ENCODE results near the gene CHRND.

CHRND gene

DNA sequence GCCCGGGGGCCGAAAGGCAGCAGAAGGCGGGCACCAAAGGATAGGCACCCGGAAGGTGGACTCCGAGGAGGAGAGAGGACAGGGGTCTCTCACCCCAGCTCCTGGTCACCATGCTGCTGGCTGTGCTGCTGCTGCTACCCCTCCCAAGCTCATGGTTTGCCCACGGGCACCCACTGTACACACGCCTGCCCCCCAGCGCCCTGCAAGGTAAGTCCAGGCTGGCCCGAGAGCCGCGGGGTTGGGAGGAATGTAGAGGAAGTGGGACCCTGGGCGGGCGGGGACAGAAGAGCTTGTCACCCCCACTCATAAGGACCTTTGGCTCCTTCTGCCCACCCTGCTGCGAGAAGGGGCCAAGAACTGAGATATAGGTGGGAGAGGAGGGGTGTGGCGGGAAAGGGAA, 5.5 kb upstream of the CHRND start:
- TF ChIP-seq, protein P1, sequence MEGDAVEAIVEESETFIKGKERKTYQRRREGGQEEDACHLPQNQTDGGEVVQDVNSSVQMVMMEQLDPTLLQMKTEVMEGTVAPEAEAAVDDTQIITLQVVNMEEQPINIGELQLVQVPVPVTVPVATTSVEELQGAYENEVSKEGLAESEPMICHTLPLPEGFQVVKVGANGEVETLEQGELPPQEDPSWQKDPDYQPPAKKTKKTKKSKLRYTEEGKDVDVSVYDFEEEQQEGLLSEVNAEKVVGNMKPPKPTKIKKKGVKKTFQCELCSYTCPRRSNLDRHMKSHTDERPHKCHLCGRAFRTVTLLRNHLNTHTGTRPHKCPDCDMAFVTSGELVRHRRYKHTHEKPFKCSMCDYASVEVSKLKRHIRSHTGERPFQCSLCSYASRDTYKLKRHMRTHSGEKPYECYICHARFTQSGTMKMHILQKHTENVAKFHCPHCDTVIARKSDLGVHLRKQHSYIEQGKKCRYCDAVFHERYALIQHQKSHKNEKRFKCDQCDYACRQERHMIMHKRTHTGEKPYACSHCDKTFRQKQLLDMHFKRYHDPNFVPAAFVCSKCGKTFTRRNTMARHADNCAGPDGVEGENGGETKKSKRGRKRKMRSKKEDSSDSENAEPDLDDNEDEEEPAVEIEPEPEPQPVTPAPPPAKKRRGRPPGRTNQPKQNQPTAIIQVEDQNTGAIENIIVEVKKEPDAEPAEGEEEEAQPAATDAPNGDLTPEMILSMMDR (IDR thresholded peaks at IDR 0.05; ENCODE audit: borderline replicate concordance, insufficient read depth, low read depth, low read length), result no peak

DNA sequence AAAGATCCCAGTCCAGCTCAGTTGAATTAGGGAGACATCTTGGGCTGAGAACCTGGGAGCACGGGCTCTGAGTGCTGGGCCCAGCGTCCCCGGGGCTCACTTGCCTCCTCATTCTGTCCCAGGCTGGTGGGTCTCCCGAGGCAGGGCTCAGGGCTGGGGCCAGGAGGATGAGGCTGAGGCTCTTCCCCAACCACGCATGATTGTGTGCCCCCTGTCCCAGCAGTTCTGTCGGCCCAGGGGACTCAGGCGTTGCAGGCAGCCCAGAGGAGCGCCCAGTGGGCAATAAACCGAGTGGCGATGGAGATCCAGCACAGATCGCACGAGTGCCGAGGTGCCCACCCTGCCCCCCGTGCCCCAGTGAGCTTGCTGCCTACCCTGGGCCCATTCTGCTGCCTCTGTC, 4.9 kb upstream of the CHRND start:
- TF ChIP-seq, protein P1 (IDR thresholded peaks at IDR 0.05; ENCODE audit: borderline replicate concordance, insufficient read depth, low read depth, low read length), result no peak
- H3K4me3 ChIP-seq (ENCODE audit: low read depth, low read length), result no peak overlapping the region

More for the DNA sequence above, 5.5 kb upstream of the CHRND start:
- H3K4me3 ChIP-seq (ENCODE audit: low read depth, low read length), result no peak overlapping the region

DNA sequence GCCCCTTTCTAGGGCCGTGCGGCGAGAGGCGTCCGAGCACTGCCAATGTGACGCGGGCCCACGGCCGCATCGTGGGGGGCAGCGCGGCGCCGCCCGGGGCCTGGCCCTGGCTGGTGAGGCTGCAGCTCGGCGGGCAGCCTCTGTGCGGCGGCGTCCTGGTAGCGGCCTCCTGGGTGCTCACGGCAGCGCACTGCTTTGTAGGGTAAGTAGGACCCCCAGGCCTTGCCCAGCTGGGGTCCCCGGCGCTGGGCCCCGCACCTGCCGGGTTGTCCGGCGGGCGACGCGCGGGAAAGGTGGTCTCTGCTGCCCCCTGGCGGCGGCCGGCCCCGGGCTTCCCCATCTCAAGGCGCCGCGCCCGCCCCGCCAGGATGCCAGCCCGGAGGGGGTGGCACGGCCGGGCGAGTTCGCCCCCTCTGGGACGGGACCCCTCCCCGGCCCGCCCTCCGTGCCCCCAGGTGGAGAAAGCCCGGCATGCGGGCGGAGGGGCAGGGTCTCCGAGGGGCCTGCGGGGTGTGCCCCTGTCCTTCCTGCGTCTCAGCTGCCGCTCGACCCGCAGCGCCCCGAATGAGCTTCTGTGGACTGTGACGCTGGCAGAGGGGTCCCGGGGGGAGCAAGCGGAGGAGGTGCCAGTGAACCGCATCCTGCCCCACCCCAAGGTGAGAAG, 3.9 kb upstream of the CHRND start:
- no peak overlapping the region for H3K4me3 ChIP-seq (ENCODE audit: low read depth, low read length)
- TF ChIP-seq, protein P1 (IDR thresholded peaks at IDR 0.05; ENCODE audit: borderline replicate concordance, insufficient read depth, low read depth, low read length), result peak; percentile 85

DNA sequence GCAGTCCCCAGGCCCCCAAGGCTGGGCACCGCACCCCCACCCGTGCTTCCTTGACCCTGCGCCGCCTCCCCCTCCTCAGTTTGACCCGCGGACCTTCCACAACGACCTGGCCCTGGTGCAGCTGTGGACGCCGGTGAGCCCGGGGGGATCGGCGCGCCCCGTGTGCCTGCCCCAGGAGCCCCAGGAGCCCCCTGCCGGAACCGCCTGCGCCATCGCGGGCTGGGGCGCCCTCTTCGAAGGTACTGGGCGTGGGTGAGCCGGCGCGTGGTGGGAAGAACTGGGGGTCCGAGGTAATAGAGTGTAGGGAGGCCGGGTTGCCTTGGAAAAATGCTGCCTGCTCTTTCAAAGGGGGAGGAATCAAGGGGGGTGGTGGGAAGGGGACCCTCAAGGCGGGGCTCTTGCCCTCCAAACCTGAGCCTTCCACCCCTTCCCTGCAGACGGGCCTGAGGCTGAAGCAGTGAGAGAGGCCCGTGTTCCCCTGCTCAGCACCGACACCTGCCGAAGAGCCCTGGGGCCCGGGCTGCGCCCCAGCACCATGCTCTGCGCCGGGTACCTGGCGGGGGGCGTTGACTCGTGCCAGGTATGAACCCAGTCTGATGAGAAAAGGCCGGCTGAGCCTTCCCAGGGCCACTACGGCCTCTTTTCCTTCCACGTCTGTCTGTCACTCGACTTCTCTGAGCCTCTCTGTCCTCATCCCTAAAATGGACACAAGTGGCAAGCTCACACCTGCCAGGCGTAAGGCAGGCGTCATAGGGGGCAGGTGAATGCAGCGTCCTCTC, 3.1 kb upstream of the CHRND start:
- TF ChIP-seq, protein P1 (IDR thresholded peaks at IDR 0.05; ENCODE audit: borderline replicate concordance, insufficient read depth, low read depth, low read length), result no peak
- H3K4me3 ChIP-seq (ENCODE audit: low read depth, low read length), result no peak overlapping the region

DNA sequence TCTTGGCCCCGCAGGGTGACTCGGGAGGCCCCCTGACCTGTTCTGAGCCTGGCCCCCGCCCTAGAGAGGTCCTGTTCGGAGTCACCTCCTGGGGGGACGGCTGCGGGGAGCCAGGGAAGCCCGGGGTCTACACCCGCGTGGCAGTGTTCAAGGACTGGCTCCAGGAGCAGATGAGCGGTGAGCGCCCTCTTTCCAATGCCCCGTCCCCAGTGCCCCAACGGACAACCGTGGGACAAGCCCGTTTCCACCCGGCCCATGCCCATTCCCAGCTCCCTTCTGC, 2.6 kb upstream of the CHRND start:
- H3K4me3 ChIP-seq (ENCODE audit: low read depth, low read length), result no peak overlapping the region
- TF ChIP-seq, protein P1 (IDR thresholded peaks at IDR 0.05; ENCODE audit: borderline replicate concordance, insufficient read depth, low read depth, low read length), result no peak

DNA sequence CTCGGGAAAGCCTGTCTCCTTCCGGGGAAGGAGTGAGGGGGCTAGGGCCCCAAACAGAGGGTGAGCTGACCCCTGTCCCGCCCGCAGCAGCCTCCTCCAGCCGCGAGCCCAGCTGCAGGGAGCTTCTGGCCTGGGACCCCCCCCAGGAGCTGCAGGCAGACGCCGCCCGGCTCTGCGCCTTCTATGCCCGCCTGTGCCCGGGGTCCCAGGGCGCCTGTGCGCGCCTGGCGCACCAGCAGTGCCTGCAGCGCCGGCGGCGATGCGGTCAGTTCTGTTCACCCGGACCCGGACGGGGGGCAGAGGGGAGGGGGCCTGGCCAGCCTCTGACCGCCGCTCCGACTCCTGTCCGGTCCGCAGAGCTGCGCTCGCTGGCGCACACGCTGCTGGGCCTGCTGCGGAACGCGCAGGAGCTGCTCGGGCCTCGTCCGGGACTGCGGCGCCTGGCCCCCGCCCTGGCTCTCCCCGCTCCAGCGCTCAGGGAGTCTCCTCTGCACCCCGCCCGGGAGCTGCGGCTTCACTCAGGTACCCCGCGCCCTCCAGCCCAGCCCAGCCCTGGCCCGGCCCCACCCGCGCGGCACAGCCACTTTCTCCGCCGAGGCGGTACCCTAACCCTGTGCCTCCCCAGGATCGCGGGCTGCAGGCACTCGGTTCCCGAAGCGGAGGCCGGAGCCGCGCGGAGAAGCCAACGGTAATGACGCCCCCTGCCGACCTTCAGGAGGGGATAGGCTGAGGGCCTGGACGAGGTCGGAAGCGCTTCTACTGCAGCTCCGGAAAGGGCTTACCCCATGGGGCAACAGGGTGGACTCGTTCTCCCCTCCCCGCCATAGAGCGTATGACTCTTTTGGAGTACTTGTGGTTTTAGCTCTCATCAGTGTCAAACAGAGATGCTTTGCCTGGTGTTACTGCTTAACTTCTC, 2.0 kb upstream of the CHRND start:
- H3K4me3 ChIP-seq (ENCODE audit: low read depth, low read length), result no peak overlapping the region
- TF ChIP-seq, protein P1 (IDR thresholded peaks at IDR 0.05; ENCODE audit: borderline replicate concordance, insufficient read depth, low read depth, low read length), result peak; percentile 18; the same call in 1 of the 2 replicates

Measured in GM12875 (cell line).